Measurements from ENCODE around the gene CNEP1R1. TPM values are rescaled to one million over a fixed set of nuclear protein-coding genes. Genes with fewer than 3 reads are reported as not detected.

CNEP1R1 gene
- total and polyA plus RNA-seq, 2 of the 4 experiments (the other 2 are of a cell fraction): 16.1 to 22.0 TPM

DNA sequence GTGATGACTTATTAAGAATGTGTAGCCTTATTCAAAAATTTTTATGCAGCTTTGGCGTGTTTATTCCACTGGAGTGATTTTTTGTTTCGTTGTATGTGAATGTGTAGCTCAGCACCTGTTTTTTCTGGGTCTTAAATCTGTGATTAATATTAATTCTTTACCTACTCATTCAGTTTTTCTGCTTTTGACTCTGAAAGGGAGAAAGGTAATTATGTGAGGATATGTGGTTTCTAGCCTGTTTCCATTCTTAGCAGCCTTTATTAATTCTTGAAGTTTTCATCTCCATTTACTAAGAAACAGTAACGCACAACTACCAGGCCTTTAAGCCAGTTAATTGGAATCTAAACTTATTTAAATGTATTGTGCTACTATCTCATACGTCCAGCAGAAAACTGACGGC lies 47.7 kb downstream of the CNEP1R1 start:
- ATAC-seq (ENCODE audit: low read depth) (no peak), DNase-seq (no peak)
- Histone ChIP-seq H2BK20ac (ENCODE audit: low read depth, low read length) (no peak overlapping the region), H3K4me1 (ENCODE audit: control insufficient read depth, insufficient read depth, low read length) (peaks cover 6% of the 10 kb centered on the region), H3K4ac (ENCODE audit: low read depth, low read length) (no peak overlapping the region), H3K9me3 (ENCODE audit: control insufficient read depth, insufficient read depth, low read length) (no peaks in the 10 kb centered on the region), H3K14ac (replicated peaks; ENCODE audit: low read depth, low read length) (no peak overlapping the region), H3K23ac (ENCODE audit: low read depth, low read length) (no peak overlapping the region), H2AFZ (replicated peaks; ENCODE audit: low read length, poor library complexity) (no peak overlapping the region), H3K18ac (ENCODE audit: low read depth, low read length) (no peak overlapping the region), H3K27me3 (ENCODE audit: control insufficient read depth, insufficient read depth, low read length) (no peaks in the 10 kb centered on the region), H3K4me2 (ENCODE audit: low read depth, low read length) (no peak overlapping the region), H2AK5ac (ENCODE audit: low read depth, low read length) (no peak overlapping the region), H4K20me1 (ENCODE audit: insufficient read depth, low read length) (peaks cover 14% of the 10 kb centered on the region), H2BK15ac (ENCODE audit: low read depth, low read length) (no peak overlapping the region), H4K8ac (ENCODE audit: low read depth in 2 of 2, low read length in 2 of 2) (no peak overlapping the region), H2BK5ac (ENCODE audit: low read depth, low read length, poor library complexity, severe bottlenecking) (no peak overlapping the region), H3K9ac (ENCODE audit: low read depth, low read length) (no peak overlapping the region), H2BK120ac (ENCODE audit: low read depth, low read length) (no peak overlapping the region), H3K9me1 (ENCODE audit: insufficient read depth, low read length) (no peaks in the 10 kb centered on the region; the same call in 1 of the 2 replicates), H3K36me3 (ENCODE audit: control insufficient read depth, insufficient read depth, low read length) (peaks cover 18% of the 10 kb centered on the region), H3K27ac (ENCODE audit: insufficient read depth, low read length) (no peak overlapping the region), H3K79me1 (ENCODE audit: low read depth in 1 of 2, low read length in 2 of 2) (peaks cover 33 to 34% of the 10 kb centered on the region in 2 experiments), H4K5ac (ENCODE audit: low read depth, low read length) (no peak overlapping the region), H3K56ac (ENCODE audit: extremely low read depth, insufficient read depth, low read length) (no peak overlapping the region), H2AK9ac (replicated peaks; ENCODE audit: low read depth, low read length, poor library complexity) (no peak overlapping the region), H4K91ac (ENCODE audit: insufficient read depth, low read depth, low read length) (no peak overlapping the region), H3K4me3 (ENCODE audit: insufficient read depth, low read depth, low read length) (no peak overlapping the region)
- intact Hi-C loops (cut with micrococcal nuclease) (no loop called here), dilution Hi-C loops (cut with HindIII; ENCODE audit: low sequenced_read_pairs, unreplicated experiment) (no loop called here), in situ Hi-C loops (cut with MboI; ENCODE audit: low sequenced_read_pairs) (no loop called here)
- TF ChIP-seq USF2 (IDR thresholded peaks at IDR 0.05; ENCODE audit: low read depth, low read length): no peak
- TF ChIP-seq, protein P1, sequence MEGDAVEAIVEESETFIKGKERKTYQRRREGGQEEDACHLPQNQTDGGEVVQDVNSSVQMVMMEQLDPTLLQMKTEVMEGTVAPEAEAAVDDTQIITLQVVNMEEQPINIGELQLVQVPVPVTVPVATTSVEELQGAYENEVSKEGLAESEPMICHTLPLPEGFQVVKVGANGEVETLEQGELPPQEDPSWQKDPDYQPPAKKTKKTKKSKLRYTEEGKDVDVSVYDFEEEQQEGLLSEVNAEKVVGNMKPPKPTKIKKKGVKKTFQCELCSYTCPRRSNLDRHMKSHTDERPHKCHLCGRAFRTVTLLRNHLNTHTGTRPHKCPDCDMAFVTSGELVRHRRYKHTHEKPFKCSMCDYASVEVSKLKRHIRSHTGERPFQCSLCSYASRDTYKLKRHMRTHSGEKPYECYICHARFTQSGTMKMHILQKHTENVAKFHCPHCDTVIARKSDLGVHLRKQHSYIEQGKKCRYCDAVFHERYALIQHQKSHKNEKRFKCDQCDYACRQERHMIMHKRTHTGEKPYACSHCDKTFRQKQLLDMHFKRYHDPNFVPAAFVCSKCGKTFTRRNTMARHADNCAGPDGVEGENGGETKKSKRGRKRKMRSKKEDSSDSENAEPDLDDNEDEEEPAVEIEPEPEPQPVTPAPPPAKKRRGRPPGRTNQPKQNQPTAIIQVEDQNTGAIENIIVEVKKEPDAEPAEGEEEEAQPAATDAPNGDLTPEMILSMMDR (conservative IDR thresholded peaks at IDR 0.05; ENCODE audit: low read depth, low read length): no peak
- TF ChIP-seq RFX5 (IDR thresholded peaks at IDR 0.05; ENCODE audit: low read depth, low read length): no peak
- no peak for TF ChIP-seq CEBPB (IDR thresholded peaks at IDR 0.05; ENCODE audit: low read depth, low read length)
- TF ChIP-seq NFE2L2 (IDR thresholded peaks at IDR 0.05; ENCODE audit: low read depth, low read length): no peak
- no peak for TF ChIP-seq SMC3 (IDR thresholded peaks at IDR 0.05; ENCODE audit: low read depth, low read length)
- TF ChIP-seq RAD21 (IDR thresholded peaks at IDR 0.05; ENCODE audit: low read length): no peak
- no peak for TF ChIP-seq POLR2A (IDR thresholded peaks at IDR 0.05; ENCODE audit: low read depth, low read length)
- no peak for TF ChIP-seq ELK1 (IDR thresholded peaks at IDR 0.05; ENCODE audit: borderline replicate concordance, low read depth, low read length)
- TF ChIP-seq FOS (IDR thresholded peaks at IDR 0.05; ENCODE audit: low read depth, low read length): no peak
- no peak for TF ChIP-seq MAZ (IDR thresholded peaks at IDR 0.05; ENCODE audit: borderline replicate concordance, low read depth, low read length)
- TF ChIP-seq BHLHE40 (IDR thresholded peaks at IDR 0.05; ENCODE audit: low read depth, low read length): no peak
- no peak for TF ChIP-seq MAFK (IDR thresholded peaks at IDR 0.05; ENCODE audit: low read depth, low read length)
- no peak for TF ChIP-seq CHD1 (IDR thresholded peaks at IDR 0.05; ENCODE audit: low read depth, low read length)
- ChIA-PET POLR2A (ENCODE audit: unreplicated experiment) (no interaction called here), CTCF (no interaction called here)
- no TSS peak for BruUV-seq (replicated peaks)
- no CpG with 5 or more reads among the region's 5 CpGs for WGBS, 2 experiments (ENCODE audit: extremely low coverage in 2 of 2, insufficient read length in 1 of 2)
